MM.1S (cell line): ENCODE measurements around the gene MARCOL.

Experiments
- CTCF ChIP-seq: fragments of 300-600 bp; sonication (generic); IDR thresholded peaks from 2 replicates; pipeline ENCODE4 v1.5.1; 2016; ENCODE audit warnings: antibody characterized with exemption, low read length, mixed read lengths
- EZH2 ChIP-seq: fragments of 300-600 bp; sonication (generic); optimal IDR thresholded peaks from 2 replicates; pipeline ENCODE3; 2017; ENCODE audit warnings: low read depth, mild to moderate bottlenecking, antibody characterized with exemption, low read length, mixed read lengths
- EZH2phosphoT487 ChIP-seq: fragments of 300-600 bp; sonication (generic); IDR thresholded peaks from 2 replicates; pipeline ENCODE4 v1.6.1; 2018; ENCODE audit warnings: antibody characterized with exemption, low read length

GRCh38 chr5:148209151-148209770 lies 29.1 kb upstream of the MARCOL start:
- TF ChIP-seq CTCF = no peak
- TF ChIP-seq EZH2 = no peak
- no peak for TF ChIP-seq EZH2phosphoT487
